ENCODE measurements around the gene ITPK1.

ITPK1 gene

DNA sequence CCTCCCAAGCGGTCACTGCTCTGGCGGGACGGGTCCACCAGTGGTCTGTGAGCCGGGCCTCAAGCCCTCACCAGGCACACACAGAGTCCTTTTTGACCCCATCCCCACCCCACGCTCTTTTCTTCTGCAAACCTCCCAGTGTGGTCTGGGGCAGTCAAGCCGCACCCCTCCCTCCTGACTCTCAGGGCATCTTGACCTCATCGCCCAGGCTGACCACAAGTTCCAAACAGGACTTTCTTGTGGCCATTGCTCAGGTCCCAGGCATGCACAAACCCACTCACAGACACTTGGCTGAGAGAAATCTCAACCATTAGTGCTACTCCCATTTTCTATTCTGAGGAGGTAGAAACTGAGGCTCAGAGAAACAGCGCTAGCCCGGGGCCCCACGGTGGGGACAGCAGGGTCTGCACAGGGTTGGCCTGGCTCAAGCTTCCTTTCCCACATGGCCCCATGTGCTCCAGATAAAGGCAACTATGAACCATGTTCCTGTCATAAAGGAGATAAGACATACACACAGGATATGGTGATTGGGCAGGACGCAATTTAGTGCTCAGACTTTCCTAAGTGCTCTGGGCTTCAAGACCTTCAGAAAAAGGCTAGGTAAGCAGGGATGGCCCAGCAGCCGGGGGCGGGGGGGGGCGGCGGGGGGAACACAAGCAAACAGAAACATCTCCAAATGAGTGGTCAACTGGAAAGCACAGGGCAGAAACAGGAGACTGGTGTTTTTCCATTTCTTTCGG, 69.6 kb downstream of the ITPK1 start:
- no peaks in the 10 kb centered on the region for H3K9me3 ChIP-seq (ENCODE audit: control insufficient read depth in 1 of 2, low read length in 2 of 2)
- no peak overlapping the region for H3K4me3 ChIP-seq (ENCODE audit: low read depth in 1 of 2, low read length in 2 of 2)
- H3K27ac ChIP-seq (ENCODE audit: low read length) = peak overlapping the region; percentile 51
- no peaks in the 10 kb centered on the region for H3K27me3 ChIP-seq (ENCODE audit: low read depth, low read length)
- peaks cover 43 to 49% of the 10 kb centered on the region in 2 donors for H3K4me1 ChIP-seq (ENCODE audit: control insufficient read depth in 1 of 2, insufficient read depth in 2 of 2, low read length in 2 of 2)
- H3K36me3 ChIP-seq (ENCODE audit: control insufficient read depth in 1 of 2, insufficient read depth in 2 of 2, low read length in 2 of 2) = peaks cover 0 to 6% of the 10 kb centered on the region in 2 donors

GRCh38 chr14:93045211-93045674, 70.5 kb downstream of the ITPK1 start:
- Histone ChIP-seq H3K36me3 (ENCODE audit: control insufficient read depth in 1 of 2, insufficient read depth in 2 of 2, low read length in 2 of 2) (peaks cover 0 to 6% of the 10 kb centered on the region in 2 donors), H3K4me3 (ENCODE audit: low read depth in 1 of 2, low read length in 2 of 2) (no peak overlapping the region), H3K27ac (ENCODE audit: low read length) (peak overlapping the region; percentile 89), H3K9me3 (ENCODE audit: control insufficient read depth in 1 of 2, low read length in 2 of 2) (no peaks in the 10 kb centered on the region), H3K4me1 (ENCODE audit: control insufficient read depth in 1 of 2, insufficient read depth in 2 of 2, low read length in 2 of 2) (peaks cover 47 to 52% of the 10 kb centered on the region in 2 donors), H3K27me3 (ENCODE audit: low read depth, low read length) (no peaks in the 10 kb centered on the region)

GRCh38 chr14:93044556-93044955, 71.2 kb downstream of the ITPK1 start:
- peaks cover 47 to 52% of the 10 kb centered on the region in 2 donors for H3K4me1 ChIP-seq (ENCODE audit: control insufficient read depth in 1 of 2, insufficient read depth in 2 of 2, low read length in 2 of 2)
- H3K27me3 ChIP-seq (ENCODE audit: low read depth, low read length) = no peaks in the 10 kb centered on the region
- H3K27ac ChIP-seq (ENCODE audit: low read length) = peak overlapping the region; percentile 89
- H3K4me3 ChIP-seq (ENCODE audit: low read depth in 1 of 2, low read length in 2 of 2) = no peak overlapping the region
- peaks cover 0 to 6% of the 10 kb centered on the region in 2 donors for H3K36me3 ChIP-seq (ENCODE audit: control insufficient read depth in 1 of 2, insufficient read depth in 2 of 2, low read length in 2 of 2)
- H3K9me3 ChIP-seq (ENCODE audit: control insufficient read depth in 1 of 2, low read length in 2 of 2) = no peaks in the 10 kb centered on the region

GRCh38 chr14:93044121-93044520, 71.6 kb downstream of the ITPK1 start:
- Histone ChIP-seq H3K27ac (ENCODE audit: low read length) (peak overlapping the region; percentile 89), H3K4me3 (ENCODE audit: low read depth in 1 of 2, low read length in 2 of 2) (no peak overlapping the region), H3K9me3 (ENCODE audit: control insufficient read depth in 1 of 2, low read length in 2 of 2) (no peaks in the 10 kb centered on the region), H3K4me1 (ENCODE audit: control insufficient read depth in 1 of 2, insufficient read depth in 2 of 2, low read length in 2 of 2) (peaks cover 46 to 51% of the 10 kb centered on the region in 2 donors), H3K27me3 (ENCODE audit: low read depth, low read length) (no peaks in the 10 kb centered on the region), H3K36me3 (ENCODE audit: control insufficient read depth in 1 of 2, insufficient read depth in 2 of 2, low read length in 2 of 2) (peaks cover 0 to 6% of the 10 kb centered on the region in 2 donors)

DNA sequence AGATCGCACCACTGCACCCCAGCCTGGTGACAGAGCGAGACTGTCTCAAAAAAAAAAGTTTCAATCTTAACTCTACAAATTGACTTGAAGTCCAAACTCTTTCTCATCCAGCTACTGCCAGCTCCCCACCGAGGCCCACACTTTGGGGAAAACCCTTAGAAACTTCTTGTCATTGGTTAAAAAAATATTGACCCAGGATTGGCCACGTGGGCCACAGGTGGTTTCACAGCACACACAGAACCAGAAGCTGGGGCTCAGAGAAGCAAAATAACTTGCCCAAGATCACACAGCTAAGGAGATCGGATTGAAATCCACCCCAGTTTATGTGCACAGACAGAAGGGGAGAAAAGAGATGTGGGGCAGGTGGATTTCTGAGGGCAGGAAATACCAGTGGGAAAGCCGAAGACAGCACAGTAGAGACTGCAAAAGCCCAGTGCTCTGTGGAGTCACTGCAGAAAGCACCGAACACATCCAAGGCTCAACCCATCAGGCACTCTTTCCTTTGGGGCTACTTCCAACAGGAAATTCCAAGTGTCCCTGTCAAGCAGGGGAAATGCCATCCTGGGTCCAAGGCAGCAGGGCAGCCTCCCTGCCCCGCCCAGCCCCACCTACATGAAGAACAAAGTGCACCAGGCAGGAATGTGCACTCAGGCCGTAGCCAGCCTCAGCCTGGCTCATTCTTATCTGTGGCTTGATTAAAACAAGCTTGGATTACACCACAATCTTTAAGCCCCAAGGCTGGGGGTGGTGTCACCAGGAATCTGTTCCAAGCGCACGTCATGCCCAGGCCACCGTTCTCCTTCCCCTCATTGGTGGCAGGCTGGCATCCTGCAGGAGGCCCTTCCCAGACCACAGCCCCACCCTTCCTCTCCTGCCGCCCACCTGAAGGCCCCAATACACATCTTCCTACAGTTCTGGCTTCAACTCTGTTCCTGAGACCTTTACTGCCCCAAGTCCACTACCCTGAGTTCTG, 72.5 kb downstream of the ITPK1 start:
- Histone ChIP-seq H3K4me1 (ENCODE audit: control insufficient read depth in 1 of 2, insufficient read depth in 2 of 2, low read length in 2 of 2) (peaks cover 47% of the 10 kb centered on the region in 2 donors), H3K9me3 (ENCODE audit: control insufficient read depth in 1 of 2, low read length in 2 of 2) (no peaks in the 10 kb centered on the region), H3K4me3 (ENCODE audit: low read depth in 1 of 2, low read length in 2 of 2) (no peak overlapping the region), H3K27me3 (ENCODE audit: low read depth, low read length) (no peaks in the 10 kb centered on the region), H3K27ac (ENCODE audit: low read length) (peak overlapping the region; percentile 89), H3K36me3 (ENCODE audit: control insufficient read depth in 1 of 2, insufficient read depth in 2 of 2, low read length in 2 of 2) (peaks cover 0 to 6% of the 10 kb centered on the region in 2 donors)

- peak overlapping the region; percentile 20 for H3K27ac ChIP-seq (ENCODE audit: low read length)
- no peaks in the 10 kb centered on the region for H3K9me3 ChIP-seq (ENCODE audit: control insufficient read depth in 1 of 2, low read length in 2 of 2)
- H3K4me1 ChIP-seq (ENCODE audit: control insufficient read depth in 1 of 2, insufficient read depth in 2 of 2, low read length in 2 of 2) = peaks cover 44 to 56% of the 10 kb centered on the region in 2 donors
- H3K4me3 ChIP-seq (ENCODE audit: low read depth in 1 of 2, low read length in 2 of 2) = no peak overlapping the region
- H3K36me3 ChIP-seq (ENCODE audit: control insufficient read depth in 1 of 2, insufficient read depth in 2 of 2, low read length in 2 of 2) = no peaks in the 10 kb centered on the region
- H3K27me3 ChIP-seq (ENCODE audit: low read depth, low read length) = no peaks in the 10 kb centered on the region
Measured at GRCh38 chr14:93041830-93042229, 73.9 kb downstream of the ITPK1 start.

GRCh38 chr14:93040982-93041381, 74.7 kb downstream of the ITPK1 start:
- Histone ChIP-seq H3K9me3 (ENCODE audit: control insufficient read depth in 1 of 2, low read length in 2 of 2) (no peaks in the 10 kb centered on the region), H3K4me1 (ENCODE audit: control insufficient read depth in 1 of 2, insufficient read depth in 2 of 2, low read length in 2 of 2) (peaks cover 42 to 58% of the 10 kb centered on the region in 2 donors), H3K36me3 (ENCODE audit: control insufficient read depth in 1 of 2, insufficient read depth in 2 of 2, low read length in 2 of 2) (no peaks in the 10 kb centered on the region), H3K4me3 (ENCODE audit: low read depth in 1 of 2, low read length in 2 of 2) (no peak overlapping the region), H3K27me3 (ENCODE audit: low read depth, low read length) (no peaks in the 10 kb centered on the region), H3K27ac (ENCODE audit: low read length) (peak overlapping the region; percentile 45)

- Histone ChIP-seq H3K27me3 (ENCODE audit: low read depth, low read length) (no peaks in the 10 kb centered on the region), H3K27ac (ENCODE audit: low read length) (peak overlapping the region; percentile 45), H3K9me3 (ENCODE audit: control insufficient read depth in 1 of 2, low read length in 2 of 2) (no peaks in the 10 kb centered on the region), H3K36me3 (ENCODE audit: control insufficient read depth in 1 of 2, insufficient read depth in 2 of 2, low read length in 2 of 2) (no peaks in the 10 kb centered on the region), H3K4me1 (ENCODE audit: control insufficient read depth in 1 of 2, insufficient read depth in 2 of 2, low read length in 2 of 2) (peaks cover 37 to 56% of the 10 kb centered on the region in 2 donors), H3K4me3 (ENCODE audit: low read depth in 1 of 2, low read length in 2 of 2) (no peak overlapping the region)
Measured at GRCh38 chr14:93040443-93040842, 75.3 kb downstream of the ITPK1 start.

DNA sequence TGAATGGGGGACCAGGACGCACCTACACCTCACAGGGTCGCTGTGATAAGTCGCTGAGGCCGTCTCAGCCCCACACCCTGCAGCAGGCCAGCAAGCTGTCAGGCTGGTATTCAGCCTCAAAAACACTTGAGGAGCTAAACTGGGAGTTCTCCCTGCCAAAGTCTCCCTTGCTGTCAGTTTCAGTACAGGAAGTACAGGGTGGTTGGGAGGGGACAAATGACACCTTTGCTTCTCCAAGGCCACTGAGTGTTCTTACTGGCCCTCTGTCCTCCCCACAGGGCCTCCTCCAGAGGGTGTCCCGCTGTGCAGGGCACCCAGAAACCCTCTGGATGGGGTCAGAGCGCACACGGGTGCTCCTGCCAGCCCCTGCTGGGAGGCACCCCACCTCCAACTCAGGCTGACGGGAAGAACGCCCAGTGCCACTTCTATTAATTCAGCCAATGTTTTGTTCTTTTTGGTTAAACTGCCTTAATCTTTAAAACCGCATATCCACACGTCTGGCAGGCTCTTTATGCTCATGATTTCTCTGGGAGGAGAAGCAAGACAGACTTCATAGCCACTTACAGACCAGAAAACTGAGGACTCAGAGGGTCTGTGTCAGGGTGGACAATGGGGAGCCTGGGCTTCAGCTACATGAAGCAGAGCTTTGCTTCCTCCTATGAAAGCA, 75.9 kb downstream of the ITPK1 start:
- H3K27me3 ChIP-seq (ENCODE audit: low read depth, low read length) = no peaks in the 10 kb centered on the region
- H3K27ac ChIP-seq (ENCODE audit: low read length) = peak overlapping the region; percentile 45
- no peaks in the 10 kb centered on the region for H3K36me3 ChIP-seq (ENCODE audit: control insufficient read depth in 1 of 2, insufficient read depth in 2 of 2, low read length in 2 of 2)
- H3K4me3 ChIP-seq (ENCODE audit: low read depth in 1 of 2, low read length in 2 of 2) = no peak overlapping the region
- peaks cover 31 to 60% of the 10 kb centered on the region in 2 donors for H3K4me1 ChIP-seq (ENCODE audit: control insufficient read depth in 1 of 2, insufficient read depth in 2 of 2, low read length in 2 of 2)
- H3K9me3 ChIP-seq (ENCODE audit: control insufficient read depth in 1 of 2, low read length in 2 of 2) = no peaks in the 10 kb centered on the region

DNA sequence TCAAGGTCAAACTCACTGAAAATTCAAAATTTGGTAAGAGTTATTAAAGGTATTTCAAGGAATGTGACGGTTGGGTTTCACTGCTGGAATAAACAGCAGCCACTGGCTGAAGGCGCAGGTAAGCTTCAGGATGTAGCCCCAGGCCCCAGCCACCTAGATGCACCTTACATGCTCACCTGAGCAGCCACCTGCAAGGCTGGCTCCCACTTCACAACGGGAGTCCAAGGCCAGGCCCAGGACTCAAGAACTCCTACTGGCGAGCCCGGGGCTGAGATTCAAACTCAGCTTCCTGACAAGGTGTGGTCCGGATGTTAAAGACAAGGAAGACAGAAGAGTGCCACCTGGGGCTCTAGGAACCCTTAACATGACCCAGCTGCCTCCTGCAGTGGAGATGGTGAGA, 78.4 kb downstream of the ITPK1 start:
- H3K27ac ChIP-seq (ENCODE audit: low read length) = peak overlapping the region; percentile 7
- H3K9me3 ChIP-seq (ENCODE audit: control insufficient read depth in 1 of 2, low read length in 2 of 2) = no peaks in the 10 kb centered on the region
- H3K36me3 ChIP-seq (ENCODE audit: control insufficient read depth in 1 of 2, insufficient read depth in 2 of 2, low read length in 2 of 2) = no peaks in the 10 kb centered on the region
- H3K4me3 ChIP-seq (ENCODE audit: low read depth in 1 of 2, low read length in 2 of 2) = no peak overlapping the region
- H3K4me1 ChIP-seq (ENCODE audit: control insufficient read depth in 1 of 2, insufficient read depth in 2 of 2, low read length in 2 of 2) = peaks cover 33 to 82% of the 10 kb centered on the region in 2 donors
- H3K27me3 ChIP-seq (ENCODE audit: low read depth, low read length) = no peaks in the 10 kb centered on the region

All from muscle layer of duodenum (tissue), 2 donors.